Keratinocyte (primary cell): ENCODE data around the gene NCKAP5. TPM values are rescaled to one million over a fixed set of nuclear protein-coding genes. Genes with fewer than 3 reads are reported as not detected.

Source experiments
- DNase-seq: peaks from one replicate; pipeline ENCODE4 v3.0.0-alpha.2; 2011; ENCODE audit warnings: low read depth, missing footprints, low spot score
- FAIRE-seq: peaks from 2 replicates; lab custom pipeline; 2011; peaks lifted over from hg19 to GRCh38; lab: Jason Lieb, UNC
- H2AFZ ChIP-seq: 2 replicates; pipeline ENCODE4 v1.6.0; 2012; ENCODE audit warnings: low read length, control low read depth, inconsistent platforms; ENCODE audit not compliant: control insufficient read depth
- H3K27ac ChIP-seq: 2 replicates; pipeline ENCODE4 v1.5.1; 2011; ENCODE audit warnings: low read length; ENCODE audit not compliant: control insufficient read depth, insufficient read depth
- H3K27me3 ChIP-seq: 3 replicates; pipeline ENCODE4 v1.6.0; 2011; ENCODE audit warnings: low read length; ENCODE audit not compliant: control insufficient read depth, insufficient read depth; ENCODE audit errors: extremely low read depth
- H3K36me3 ChIP-seq, 2 experiments: 2 replicates in 1 of 2; 3 replicates in 1 of 2; pipeline ENCODE4 v1.5.1; 2011; ENCODE audit warnings: low read length in 2 of 2, mild to moderate bottlenecking in 1 of 2; ENCODE audit not compliant: control insufficient read depth in 2 of 2, insufficient read depth in 2 of 2; ENCODE audit errors: extremely low read depth in 1 of 2
- H3K4me1 ChIP-seq: 3 replicates; pipeline ENCODE4 v1.5.1; 2011; ENCODE audit warnings: low read length; ENCODE audit not compliant: control insufficient read depth, insufficient read depth; ENCODE audit errors: extremely low read depth
- H3K4me2 ChIP-seq: 3 replicates; pipeline ENCODE4 v1.6.0; 2011; ENCODE audit warnings: low read depth, low read length; ENCODE audit not compliant: control insufficient read depth, insufficient read depth; ENCODE audit errors: extremely low read depth
- H3K4me3 ChIP-seq, 3 experiments: fragments of 200-600 bp in 1 of 3; sonication (generic) in 1 of 3; 2 replicates in 2 of 3; 3 replicates in 1 of 3; pipeline ENCODE4 v1.5.1; 2011 to 2016; ENCODE audit warnings: low read length in 3 of 3, mild to moderate bottlenecking in 3 of 3, control low read depth in 2 of 3, inconsistent platforms in 1 of 3, low read depth in 1 of 3, mixed read lengths in 1 of 3, mixed run types in 1 of 3, moderate library complexity in 1 of 3; ENCODE audit not compliant: control insufficient read depth in 2 of 3, insufficient read depth in 2 of 3; ENCODE audit errors: extremely low read depth in 1 of 3
- H3K79me2 ChIP-seq: 2 replicates; pipeline ENCODE4 v1.6.0; 2012; ENCODE audit warnings: low read length; ENCODE audit not compliant: control insufficient read depth, insufficient read depth
- H3K9ac ChIP-seq: 3 replicates; pipeline ENCODE4 v1.6.0; 2011; ENCODE audit warnings: low read length; ENCODE audit not compliant: control insufficient read depth, insufficient read depth; ENCODE audit errors: extremely low read depth
- H3K9me1 ChIP-seq: 3 replicates; pipeline ENCODE4 v1.6.0; 2011; ENCODE audit warnings: low read length; ENCODE audit not compliant: control insufficient read depth, insufficient read depth; ENCODE audit errors: extremely low read depth
- H3K9me3 ChIP-seq: 2 replicates; pipeline ENCODE4 v1.5.1; 2012; ENCODE audit warnings: low read depth, low read length; ENCODE audit not compliant: control insufficient read depth
- H4K20me1 ChIP-seq: 3 replicates; pipeline ENCODE4 v1.6.0; 2011; ENCODE audit warnings: low read length; ENCODE audit not compliant: control insufficient read depth, insufficient read depth; ENCODE audit errors: extremely low read depth
- CTCF ChIP-seq, 3 experiments: IDR thresholded peaks in 1 of 3; conservative IDR thresholded peaks in 1 of 3; optimal IDR thresholded peaks in 1 of 3; 2 replicates in 2 of 3; 3 replicates in 1 of 3; pipeline versions ENCODE3 to v1.5.1; 2011; ENCODE audit warnings: low read length in 3 of 3, mild to moderate bottlenecking in 3 of 3, moderate library complexity in 2 of 3, control low read depth in 1 of 3, inconsistent platforms in 1 of 3; ENCODE audit not compliant: insufficient read depth in 2 of 3; ENCODE audit errors: extremely low read depth in 1 of 3
- EZH2 ChIP-seq: IDR thresholded peaks from one replicate; pipeline ENCODE4 v1.6.1; 2012; ENCODE audit warnings: inconsistent platforms, mild to moderate bottlenecking, low read length, moderate library complexity
- dilution Hi-C: fragments of 300-500 bp; cut with MboI; formaldehyde crosslinking; loops from one replicate; pipeline ENCODE4 v1.7.0; 2020; ENCODE audit warnings: low sequenced_read_pairs; ENCODE audit not compliant: extremely low pct_ligation_motif_present
- polyA plus RNA-seq, 5 experiments: library from polyadenylated mRNA; depleted of rRNA in 3 of 5; stranded (reverse) in 3 of 5; stranded (forward) in 1 of 5; unstranded in 1 of 5; fragments of >200 nt; gene quantifications; 1 replicate in 1 of 5; 2 replicates in 3 of 5; 3 replicates in 1 of 5; pipeline versions ENCODE4 v1.2.1 to v1.2.3, GENCODE V29; 2011 to 2012; ENCODE audit warnings: missing spikeins in 2 of 5, low read depth in 1 of 5, low replicate concordance in 1 of 5

NCKAP5 gene
- polyA plus RNA-seq, 1 donor (not counting 4 experiments of a cell fraction or from before 2014, with no cell fraction given) = 3.6 TPM

DNA sequence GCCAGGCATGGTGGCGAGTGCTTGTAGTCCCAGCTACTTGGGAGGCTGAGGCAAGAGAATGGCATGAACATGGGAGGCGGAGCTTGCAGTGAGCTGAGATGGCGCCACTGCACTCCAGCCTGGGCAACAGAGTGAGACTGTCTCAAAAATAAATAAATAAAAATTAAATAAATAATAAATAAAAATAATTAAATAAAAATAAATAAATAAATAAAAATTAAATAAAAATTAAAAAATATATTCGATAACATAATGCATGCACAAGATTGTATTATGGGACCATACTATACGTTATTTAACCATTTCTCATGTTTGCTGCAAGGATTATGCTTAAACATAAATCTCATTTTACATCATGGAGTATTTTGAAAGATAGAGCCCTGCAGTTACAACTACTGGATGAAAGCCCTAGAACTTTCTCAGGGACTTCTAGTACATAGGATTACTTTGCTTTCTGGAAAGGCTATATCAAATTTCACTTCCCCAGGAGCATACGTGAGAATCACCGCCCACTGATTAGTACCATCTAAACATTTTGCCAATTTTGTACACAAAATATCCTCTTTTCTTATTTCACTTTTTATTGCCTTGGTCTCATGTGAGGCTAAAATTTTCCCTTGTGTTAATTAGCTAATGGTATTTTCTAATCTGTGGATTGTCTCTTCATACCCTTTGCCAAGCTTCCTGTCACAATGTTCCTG lies 664.0 kb downstream of the NCKAP5 start:
- Histone ChIP-seq H3K79me2 (no peaks in the 10 kb centered on the region), H3K9me1 (no peaks in the 10 kb centered on the region), H3K36me3 (no peaks in the 10 kb centered on the region), H4K20me1 (no peaks in the 10 kb centered on the region), H3K9me3 (no peaks in the 10 kb centered on the region), H3K4me2 (no peak overlapping the region), H2AFZ (no peak overlapping the region), H3K4me1 (no peaks in the 10 kb centered on the region), H3K9ac (no peak overlapping the region), H3K27ac (no peak overlapping the region), H3K27me3 (no peaks in the 10 kb centered on the region), H3K4me3 (no peak overlapping the region)
- FAIRE-seq (no peak), DNase-seq (no peak)
- TF ChIP-seq EZH2 (no peak), CTCF (optimal IDR thresholded peaks at IDR 0.05 in 1 of 3, IDR thresholded peaks at IDR 0.05 in 1 of 3, conservative IDR thresholded peaks at IDR 0.05 in 1 of 3; ENCODE audit: extremely low read depth in 1 of 3, insufficient read depth in 2 of 3, low read length in 3 of 3) (no peak)
- dilution Hi-C loops = no loop called here

GRCh38 chr2:132902626-132903025 lies 665.6 kb downstream of the NCKAP5 start:
- FAIRE-seq = no peak
- DNase-seq = no peak
- no peak overlapping the region for H3K9ac ChIP-seq
- TF ChIP-seq EZH2 (no peak), CTCF (optimal IDR thresholded peaks at IDR 0.05 in 1 of 3, IDR thresholded peaks at IDR 0.05 in 1 of 3, conservative IDR thresholded peaks at IDR 0.05 in 1 of 3; ENCODE audit: extremely low read depth in 1 of 3, insufficient read depth in 2 of 3, low read length in 3 of 3) (no peak)
- H3K36me3 ChIP-seq = no peaks in the 10 kb centered on the region
- no peak overlapping the region for H3K4me2 ChIP-seq
- no peak overlapping the region for H3K27ac ChIP-seq
- H3K9me3 ChIP-seq = no peaks in the 10 kb centered on the region
- no peaks in the 10 kb centered on the region for H4K20me1 ChIP-seq
- H3K27me3 ChIP-seq = no peaks in the 10 kb centered on the region
- no peak overlapping the region for H3K4me3 ChIP-seq
- no peak overlapping the region for H2AFZ ChIP-seq
- H3K4me1 ChIP-seq = no peaks in the 10 kb centered on the region
- H3K9me1 ChIP-seq = no peaks in the 10 kb centered on the region
- dilution Hi-C loops = no loop called here
- no peaks in the 10 kb centered on the region for H3K79me2 ChIP-seq
